Measurements from ENCODE around the gene ANKS4B.
"Not testable (repeated sequence)": the region's sequence is repeated elsewhere in the genome, so short reads cannot be mapped to it uniquely, and the experiment has no call there.

ANKS4B gene

DNA sequence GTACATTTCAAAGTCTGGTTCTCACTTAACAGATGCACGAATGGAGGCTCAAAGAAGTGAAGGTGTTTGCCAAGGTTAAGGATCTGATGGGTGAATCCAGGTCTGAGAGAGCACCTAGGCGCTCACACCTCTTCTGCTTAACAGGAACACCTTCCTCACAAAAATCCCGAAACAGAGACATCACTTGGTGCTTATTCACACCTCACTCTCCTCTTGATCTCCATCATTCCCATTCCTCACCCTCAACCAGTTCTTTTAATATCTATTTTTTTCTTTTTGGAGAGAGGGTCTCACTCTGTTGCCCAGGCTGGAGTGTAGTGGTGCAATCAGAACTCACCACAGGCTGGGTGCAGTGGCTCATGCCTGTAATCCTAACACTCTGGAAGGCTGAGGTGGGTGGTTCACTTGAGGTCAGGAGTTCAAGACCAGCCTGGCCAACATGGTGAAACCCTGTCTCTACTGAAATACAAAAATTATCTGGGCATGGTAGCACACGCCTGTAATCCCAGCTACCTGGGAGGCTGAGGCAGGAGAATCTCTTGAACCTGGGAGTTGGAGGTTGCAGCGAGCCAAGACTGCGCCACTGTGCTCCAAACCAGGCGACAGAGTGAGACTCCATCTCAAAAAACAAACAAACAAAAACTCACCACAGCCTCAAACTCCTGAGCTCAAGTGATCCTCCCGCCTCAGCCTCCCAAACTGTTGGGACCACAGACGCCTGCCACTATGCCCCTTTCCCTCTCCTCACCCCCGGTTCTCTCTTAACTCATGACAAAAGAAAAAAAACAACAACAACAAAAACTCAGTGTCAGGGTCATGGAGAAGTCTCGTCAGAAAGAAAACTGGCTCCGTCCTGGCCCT, 29.5 kb downstream of the ANKS4B start:
- DNase-seq (ENCODE audit: low read depth): no peak

GRCh38 chr16:21263640-21264570, 30.4 kb downstream of the ANKS4B start:
- DNase-seq (ENCODE audit: low read depth): no peak

- no peak for DNase-seq (ENCODE audit: low read depth)
Observed at GRCh38 chr16:21264571-21265036, 31.1 kb downstream of the ANKS4B start.

GRCh38 chr16:21265104-21265837, 31.8 kb downstream of the ANKS4B start:
- DNase-seq (ENCODE audit: low read depth): no peak

DNA sequence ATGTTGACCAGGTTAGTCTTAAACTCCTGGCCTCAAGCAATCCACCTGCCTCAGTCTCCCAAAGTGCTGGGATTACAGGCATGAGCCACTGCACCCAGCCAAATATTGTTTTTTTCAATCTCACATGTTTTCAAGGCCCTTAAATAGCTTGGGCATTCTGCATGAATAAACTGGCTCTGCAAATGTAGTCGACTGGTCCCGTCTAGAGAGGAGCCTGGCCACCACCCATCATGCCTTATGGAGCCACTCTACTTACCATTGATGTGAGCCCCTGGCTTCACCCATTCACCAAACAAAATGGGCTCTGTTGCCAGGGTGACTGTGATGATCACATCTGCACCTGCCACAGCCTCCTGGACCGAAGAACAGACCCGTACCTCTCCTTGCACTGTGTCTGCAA, 33.8 kb downstream of the ANKS4B start:
- DNase-seq (ENCODE audit: low read depth): no peak

DNA sequence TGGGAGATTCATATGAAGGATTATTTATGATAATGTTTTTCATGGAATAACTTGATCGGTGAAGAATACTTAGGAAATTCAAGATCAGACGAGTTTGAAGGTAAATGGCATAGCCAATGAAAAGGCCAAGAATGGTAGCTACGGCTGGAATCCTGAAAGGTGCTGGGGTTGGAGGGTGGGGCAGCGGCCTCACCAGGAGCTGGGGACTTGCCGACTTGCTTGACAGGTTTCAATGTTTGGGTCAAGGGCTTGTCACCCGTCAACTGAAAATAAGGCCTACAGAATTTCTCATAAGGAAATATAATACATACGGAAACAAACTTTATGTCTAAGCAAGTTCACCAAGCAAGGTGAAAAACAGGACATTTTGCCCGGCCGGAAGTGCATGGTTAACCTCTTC, 34.7 kb downstream of the ANKS4B start:
- DNase-seq (ENCODE audit: low read depth): no peak

GRCh38 chr16:21272253-21272652, 38.8 kb downstream of the ANKS4B start:
- DNase-seq (ENCODE audit: low read depth): no peak

DNA sequence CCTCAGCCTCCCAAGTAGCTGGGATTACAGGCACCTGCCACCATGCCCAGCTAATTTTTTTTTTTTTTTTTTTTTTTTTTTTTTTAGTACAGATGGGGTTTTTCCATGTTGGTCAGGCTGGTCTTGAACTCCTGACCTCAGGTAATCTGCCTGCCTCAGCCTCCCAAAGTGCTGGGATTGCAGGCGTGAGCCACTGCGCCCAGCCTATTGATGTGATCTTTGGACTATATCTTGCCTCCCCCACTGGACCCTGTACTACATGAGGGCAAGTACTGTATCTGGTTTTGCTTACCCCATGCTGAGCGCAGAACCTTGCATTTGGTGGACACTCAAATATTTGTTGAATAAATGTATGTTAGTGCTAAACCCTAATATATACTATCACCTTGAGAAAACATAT, 39.3 kb downstream of the ANKS4B start:
- not testable (repeated sequence) for DNase-seq (ENCODE audit: low read depth)

DNA sequence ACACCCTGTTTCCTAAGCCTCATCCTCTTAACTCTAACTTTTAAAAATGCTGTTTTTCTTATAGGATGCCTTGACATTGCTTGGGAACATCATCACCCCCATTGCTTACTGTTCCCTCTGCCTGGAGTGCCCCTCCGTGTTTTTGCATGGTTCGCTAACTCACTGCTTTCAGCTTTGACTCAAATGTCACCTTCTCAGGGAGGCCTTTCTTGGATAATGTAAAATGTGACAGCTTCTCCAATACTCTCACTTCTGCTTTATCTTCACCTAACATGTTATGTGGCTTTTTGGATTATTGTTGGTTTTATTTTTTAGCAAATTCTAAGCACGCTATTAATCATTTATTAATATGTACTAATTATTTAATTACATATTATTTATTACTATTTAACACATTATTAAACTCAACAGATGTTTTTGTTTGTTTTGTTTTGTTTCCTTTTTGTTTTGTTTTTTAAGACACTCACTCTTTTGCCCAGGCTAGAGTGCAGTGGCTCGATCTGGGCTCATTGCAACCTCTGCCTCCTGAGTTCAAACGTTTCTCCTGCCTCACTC, 40.8 kb downstream of the ANKS4B start:
- DNase-seq (ENCODE audit: low read depth): no peak

DNA sequence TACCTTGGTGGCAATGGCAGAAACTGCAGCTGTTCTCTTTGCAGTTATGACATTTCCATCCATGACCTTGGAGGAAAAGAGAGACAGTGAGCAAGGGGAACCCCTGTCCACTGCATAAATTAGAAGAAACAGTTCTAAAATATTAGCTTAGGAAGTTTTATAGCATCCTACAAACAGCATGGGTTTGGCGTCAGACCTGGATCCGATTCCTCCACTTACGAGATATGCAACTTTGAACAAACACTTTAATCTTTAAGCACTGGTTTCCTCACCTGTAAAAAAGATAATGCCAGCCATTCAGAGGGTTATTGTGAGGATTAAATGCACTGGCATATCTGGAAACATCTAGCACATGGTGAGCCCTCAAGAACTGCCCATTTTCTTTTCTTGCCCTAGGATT, 42.0 kb downstream of the ANKS4B start:
- DNase-seq (ENCODE audit: low read depth): no peak

- DNase-seq (ENCODE audit: low read depth): no peak
Observed at GRCh38 chr16:21276090-21276489, 42.6 kb downstream of the ANKS4B start.

DNA sequence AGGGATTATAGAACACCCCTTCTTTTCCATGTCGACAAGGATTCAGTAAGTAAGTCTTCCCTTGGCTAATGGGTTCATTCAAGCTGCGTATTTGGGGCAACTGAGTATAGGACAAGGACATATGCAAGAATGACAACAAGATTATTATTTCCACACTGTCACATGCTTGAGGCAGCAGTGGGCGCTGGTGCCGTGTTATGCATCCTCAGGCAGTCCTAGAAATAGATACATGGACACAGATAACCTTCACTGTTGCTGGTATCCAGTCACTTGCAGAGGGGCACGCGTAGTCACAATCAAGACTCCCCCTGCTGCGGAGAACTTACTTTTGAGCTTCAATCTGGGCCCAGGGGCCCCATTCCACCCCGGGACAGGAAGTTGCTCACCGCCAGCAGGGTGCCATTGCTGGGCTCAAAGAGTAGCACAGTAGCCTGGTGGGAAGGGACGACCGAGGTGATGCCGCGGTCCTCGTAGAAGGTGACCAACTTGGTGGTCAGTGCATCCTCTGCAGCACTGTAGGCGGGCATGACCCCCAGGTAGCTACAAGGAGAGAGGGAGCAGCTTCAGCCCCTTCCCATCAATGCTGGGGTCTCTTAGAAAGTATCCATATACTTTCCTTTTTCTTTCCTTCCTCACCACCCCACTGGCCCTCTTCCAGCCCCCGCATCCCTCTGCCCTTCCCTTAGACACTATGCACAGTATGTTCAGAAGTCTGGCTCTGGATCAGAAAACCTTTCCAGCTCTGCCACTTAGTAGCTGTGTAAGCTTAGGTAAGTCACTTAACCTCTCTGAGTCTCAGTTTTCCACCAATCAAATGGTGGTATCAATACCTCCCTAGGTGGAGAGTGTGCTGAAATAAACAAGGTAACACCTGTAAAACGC, 43.8 kb downstream of the ANKS4B start:
- DNase-seq (ENCODE audit: low read depth): no peak

DNA sequence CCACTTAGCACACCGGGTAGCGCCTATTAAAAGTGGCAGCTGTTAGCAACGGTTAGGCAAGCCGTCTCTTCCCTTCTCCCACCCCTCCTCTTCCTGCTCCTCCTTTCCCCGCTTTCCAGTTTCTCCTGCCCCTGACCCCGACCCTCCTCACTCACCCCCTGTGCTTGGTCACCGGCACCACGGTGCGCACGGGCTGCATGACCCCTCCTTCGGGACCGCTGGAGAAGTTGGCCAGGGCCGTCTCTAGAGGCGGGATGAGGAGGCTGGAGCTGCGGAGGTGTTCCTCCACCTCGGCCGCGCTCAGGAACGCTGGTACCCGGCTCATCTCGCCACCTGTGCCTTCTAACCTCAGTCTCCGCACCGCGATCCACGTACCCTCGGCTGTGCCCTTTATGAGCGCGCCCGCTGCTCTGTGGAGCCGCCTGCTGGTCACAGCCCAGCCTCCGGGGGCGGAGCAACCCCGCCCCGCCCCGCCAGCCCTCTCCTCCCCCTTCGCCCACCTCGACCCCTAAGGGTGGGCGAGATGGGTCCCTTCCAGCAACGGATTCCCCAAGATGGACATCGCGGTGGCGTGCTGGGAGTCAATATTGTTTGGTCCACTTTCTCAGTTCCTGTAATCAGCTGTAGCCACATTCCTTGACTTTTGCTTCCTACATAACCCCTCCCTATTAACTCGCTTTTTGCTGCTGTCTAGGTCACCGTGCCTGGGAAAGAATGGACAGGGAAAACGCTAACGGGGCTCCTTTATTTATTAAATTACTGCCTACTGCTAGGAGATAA, 44.6 kb downstream of the ANKS4B start, which contains the start of gene CRYM:
Gene CRYM, minus strand, starts transcription at position 364 of the 780 bp plus-strand sequence. Its CDS starts 39 bp downstream, at position 325.
- DNase-seq (ENCODE audit: low read depth): peak; percentile 25

GRCh38 chr16:21279501-21279900, 46.0 kb downstream of the ANKS4B start:
- no peak for DNase-seq (ENCODE audit: low read depth)

GRCh38 chr16:21281698-21282389, 48.3 kb downstream of the ANKS4B start:
- no peak for DNase-seq (ENCODE audit: low read depth)

DNA sequence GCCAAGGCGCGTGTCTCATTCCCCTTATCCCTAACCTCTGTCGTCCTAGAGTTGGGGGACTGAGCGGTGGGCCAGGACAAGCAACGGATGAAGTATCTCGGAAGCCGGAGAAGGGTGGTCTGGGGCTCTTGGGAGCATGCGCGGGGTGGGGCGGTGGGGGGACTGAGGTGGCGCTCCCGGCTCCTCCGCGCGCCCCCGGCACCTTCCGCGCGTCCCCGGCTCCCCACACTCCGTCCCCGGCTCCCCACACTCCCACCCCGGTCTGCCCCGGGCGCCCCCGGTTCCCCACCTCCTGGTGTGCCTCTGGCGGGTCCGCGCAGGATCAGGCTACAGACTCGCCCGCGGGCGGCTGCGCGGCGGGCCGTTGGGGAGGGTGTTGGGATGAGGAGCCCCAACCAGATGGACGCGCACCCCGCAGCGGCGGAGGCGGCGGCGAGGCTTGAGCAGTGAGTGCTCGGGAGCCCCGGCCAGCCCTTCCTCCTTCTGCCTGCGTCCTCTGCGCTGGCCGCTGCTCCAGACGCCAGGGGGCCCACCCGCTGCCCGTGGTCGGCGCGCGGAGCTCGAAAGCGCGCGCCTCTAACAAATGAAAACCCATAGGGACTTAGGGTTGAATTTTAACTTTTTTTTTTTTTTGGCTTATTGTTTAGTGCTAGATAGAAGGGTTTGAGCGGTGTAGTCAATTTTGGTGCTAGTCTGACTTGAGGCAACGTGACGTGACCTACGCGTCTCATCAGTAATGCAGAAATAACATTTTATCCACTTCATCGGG, 50.2 kb downstream of the ANKS4B start:
- DNase-seq (ENCODE audit: low read depth): no peak

GRCh38 chr16:21284414-21284813, 50.9 kb downstream of the ANKS4B start:
- no peak for DNase-seq (ENCODE audit: low read depth)

DNA sequence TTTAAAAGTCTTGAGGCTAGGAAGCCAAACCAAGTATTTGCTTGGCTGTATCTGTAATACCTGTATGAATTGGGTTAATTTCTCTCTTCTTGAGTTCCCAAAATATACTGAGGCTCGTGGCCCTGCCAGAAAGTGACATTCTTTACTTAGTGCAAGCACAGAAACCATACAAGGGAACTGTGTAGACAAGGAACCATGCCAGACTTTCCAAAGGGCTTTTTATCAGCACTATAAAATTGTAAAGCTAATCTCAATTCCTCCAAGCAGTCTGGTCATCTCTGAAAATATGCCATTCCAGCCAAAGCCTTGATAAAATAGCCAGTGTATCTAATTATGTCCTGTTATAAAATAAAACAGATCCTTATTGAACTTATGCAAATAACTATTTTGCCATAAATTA, 51.8 kb downstream of the ANKS4B start:
- no peak for DNase-seq (ENCODE audit: low read depth)

Data from stimulated activated CD8-positive, alpha-beta memory T cell treated with anti-CD3 and anti-CD28 coated beads, Interleukin-4, amount 100 ng/mL, for 24 hours (primary cell).